HTERT RPE-1 (cell line): ENCODE data around the gene GALNT9.
"Not testable (repeated sequence)": the region's sequence is repeated elsewhere in the genome, so short reads cannot be mapped to it uniquely, and the experiment has no call there.

ENCODE experiments used
- in situ Hi-C: fragments of 300-500 bp; cut with MboI; formaldehyde crosslinking; loops from 4 replicates; pipeline ENCODE4 v1.14.3; 2020; ENCODE audit warnings: low sequenced_read_pairs

GALNT9 gene

GRCh38 chr12:132314516-132315233 lies 14.7 kb downstream of the GALNT9 start:
- in situ Hi-C loops, result no loop called here

GRCh38 chr12:132314035-132314434 lies 15.4 kb downstream of the GALNT9 start:
- in situ Hi-C loops, result no loop called here

- in situ Hi-C loops, result no loop called here
Measured at GRCh38 chr12:132313182-132313581, 16.2 kb downstream of the GALNT9 start.

- in situ Hi-C loops, result no loop called here
Measured at GRCh38 chr12:132312516-132312915, 16.9 kb downstream of the GALNT9 start.

- in situ Hi-C loops, result no loop called here
Measured at GRCh38 chr12:132311201-132311915, 18.0 kb downstream of the GALNT9 start.

GRCh38 chr12:132310181-132311040 lies 19.0 kb downstream of the GALNT9 start:
- in situ Hi-C loops, result no loop called here

- in situ Hi-C loops, result no loop called here
Measured at GRCh38 chr12:132309596-132310086, 19.7 kb downstream of the GALNT9 start.

- in situ Hi-C loops, result no loop called here
Measured at GRCh38 chr12:132308853-132309595, 20.4 kb downstream of the GALNT9 start.

GRCh38 chr12:132307976-132308852 lies 21.2 kb downstream of the GALNT9 start:
- in situ Hi-C loops, result no loop called here

- in situ Hi-C loops, result no loop called here
Measured at GRCh38 chr12:132306885-132307191, 22.6 kb downstream of the GALNT9 start.

GRCh38 chr12:132305991-132306884 lies 23.2 kb downstream of the GALNT9 start:
- in situ Hi-C loops, result no loop called here

GRCh38 chr12:132305560-132305966 lies 23.8 kb downstream of the GALNT9 start:
- in situ Hi-C loops, result no loop called here

- in situ Hi-C loops, result not testable (repeated sequence)
Measured at GRCh38 chr12:132304866-132305265, 24.5 kb downstream of the GALNT9 start.

GRCh38 chr12:132303853-132304373 lies 25.5 kb downstream of the GALNT9 start:
- in situ Hi-C loops, result not testable (repeated sequence)

GRCh38 chr12:132302466-132303358 lies 26.7 kb downstream of the GALNT9 start:
- in situ Hi-C loops, result no loop called here

GRCh38 chr12:132300789-132301722 lies 28.3 kb downstream of the GALNT9 start:
- in situ Hi-C loops, result no loop called here
